Activated CD4-positive, CD25-positive, alpha-beta regulatory T cell treated with anti-CD3 and anti-CD28 coated beads, Interleukin-2, amount 50 U/mL, for 16 hours (primary cell): ENCODE data around the gene ZCCHC24.
"Not testable (repeated sequence)": the region's sequence is repeated elsewhere in the genome, so short reads cannot be mapped to it uniquely, and the experiment has no call there.

Source experiments
- DNase-seq: peaks from one replicate; pipeline ENCODE4 v3.0.0-alpha.2; 2020; ENCODE audit warnings: low read depth, low spot score

Gene ZCCHC24

DNA sequence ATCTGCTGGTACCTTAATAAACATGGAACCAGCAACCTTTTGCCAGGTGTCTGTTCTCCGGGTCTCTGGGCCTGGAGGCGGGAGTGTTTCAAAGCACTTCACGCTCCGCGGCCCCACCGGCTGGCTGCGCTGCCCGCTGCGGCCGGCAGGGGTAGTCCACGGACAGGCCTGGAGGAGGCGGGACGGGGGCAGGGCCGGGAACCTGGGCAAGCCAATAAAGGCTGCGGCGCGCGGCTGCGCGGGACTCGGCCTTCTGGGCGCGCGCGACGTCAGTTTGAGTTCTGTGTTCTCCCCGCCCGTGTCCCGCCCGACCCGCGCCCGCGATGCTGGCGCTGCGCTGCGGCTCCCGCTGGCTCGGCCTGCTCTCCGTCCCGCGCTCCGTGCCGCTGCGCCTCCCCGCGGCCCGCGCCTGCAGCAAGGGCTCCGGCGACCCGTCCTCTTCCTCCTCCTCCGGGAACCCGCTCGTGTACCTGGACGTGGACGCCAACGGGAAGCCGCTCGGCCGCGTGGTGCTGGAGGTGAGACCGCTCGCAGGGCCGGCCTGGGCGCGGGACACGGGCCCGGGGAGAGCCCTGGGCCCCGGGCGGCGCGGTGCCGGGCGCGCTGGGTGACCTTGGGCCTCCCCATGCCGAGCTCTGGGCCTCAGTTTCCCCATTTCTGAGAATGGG, 98.1 kb downstream of the ZCCHC24 start, which contains the start of gene PPIF:
PPIF (plus strand) TSS at position 244 of the 668 bp plus-strand sequence; CDS start at position 324, 80 bp downstream.
- DNase-seq = peak; percentile 84

DNA sequence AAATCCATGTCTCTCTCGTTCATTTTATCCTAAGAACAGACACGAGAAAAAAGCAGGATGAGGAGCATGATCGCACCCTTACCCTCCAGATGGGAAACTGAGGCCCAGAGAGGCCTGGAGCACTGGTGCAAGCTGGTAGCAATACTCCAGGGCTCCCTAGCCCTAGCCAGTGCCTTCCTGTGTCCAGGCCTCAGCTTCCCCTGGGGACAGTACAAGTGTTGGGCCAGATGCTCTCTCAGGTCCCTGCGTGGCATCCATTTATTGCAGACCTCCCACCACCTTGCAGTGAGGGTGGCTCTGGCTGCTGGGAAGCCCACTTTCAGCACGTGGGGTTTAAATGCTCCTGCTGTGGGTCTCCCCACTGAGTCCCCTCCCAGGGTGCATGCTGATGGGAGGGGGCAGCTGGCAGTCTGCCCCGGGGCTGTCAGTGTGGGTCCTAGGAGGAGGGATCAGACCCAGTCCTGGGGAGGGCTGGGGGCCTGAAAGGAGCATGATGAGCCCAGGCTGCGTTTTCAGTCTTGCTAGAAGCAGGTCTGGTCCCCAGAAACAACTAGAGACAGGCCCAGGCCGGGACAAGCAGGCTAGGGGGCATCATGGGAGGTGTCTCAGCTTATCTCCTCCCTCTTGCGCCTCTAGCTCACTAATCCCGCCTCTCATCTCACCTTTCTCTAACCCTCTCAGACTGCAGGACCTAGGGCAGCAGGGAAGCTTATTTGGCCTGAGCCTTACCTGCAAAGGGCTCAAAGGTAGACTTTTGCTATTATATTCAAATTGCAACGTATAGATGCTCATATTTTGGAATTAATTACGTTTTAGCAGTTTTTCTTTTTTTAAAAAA, 98.8 kb downstream of the ZCCHC24 start:
- DNase-seq = no peak

DNA sequence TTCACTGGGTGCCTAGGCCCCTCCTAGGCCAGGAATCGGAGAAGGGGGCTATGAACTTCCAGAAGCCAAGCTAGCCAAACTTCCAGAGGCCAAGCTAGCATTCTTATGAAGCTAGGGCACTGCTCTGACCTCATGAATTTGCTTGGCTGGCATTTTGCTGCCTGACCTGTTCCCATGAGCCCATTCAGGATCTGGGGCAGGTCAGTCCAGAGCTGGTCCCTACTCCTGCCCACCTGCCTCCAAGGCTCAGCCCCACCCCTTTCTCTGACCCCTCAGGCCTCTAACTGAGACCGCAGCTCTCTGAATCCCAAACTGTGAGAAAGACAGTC, 99.4 kb downstream of the ZCCHC24 start:
- DNase-seq = no peak

DNA sequence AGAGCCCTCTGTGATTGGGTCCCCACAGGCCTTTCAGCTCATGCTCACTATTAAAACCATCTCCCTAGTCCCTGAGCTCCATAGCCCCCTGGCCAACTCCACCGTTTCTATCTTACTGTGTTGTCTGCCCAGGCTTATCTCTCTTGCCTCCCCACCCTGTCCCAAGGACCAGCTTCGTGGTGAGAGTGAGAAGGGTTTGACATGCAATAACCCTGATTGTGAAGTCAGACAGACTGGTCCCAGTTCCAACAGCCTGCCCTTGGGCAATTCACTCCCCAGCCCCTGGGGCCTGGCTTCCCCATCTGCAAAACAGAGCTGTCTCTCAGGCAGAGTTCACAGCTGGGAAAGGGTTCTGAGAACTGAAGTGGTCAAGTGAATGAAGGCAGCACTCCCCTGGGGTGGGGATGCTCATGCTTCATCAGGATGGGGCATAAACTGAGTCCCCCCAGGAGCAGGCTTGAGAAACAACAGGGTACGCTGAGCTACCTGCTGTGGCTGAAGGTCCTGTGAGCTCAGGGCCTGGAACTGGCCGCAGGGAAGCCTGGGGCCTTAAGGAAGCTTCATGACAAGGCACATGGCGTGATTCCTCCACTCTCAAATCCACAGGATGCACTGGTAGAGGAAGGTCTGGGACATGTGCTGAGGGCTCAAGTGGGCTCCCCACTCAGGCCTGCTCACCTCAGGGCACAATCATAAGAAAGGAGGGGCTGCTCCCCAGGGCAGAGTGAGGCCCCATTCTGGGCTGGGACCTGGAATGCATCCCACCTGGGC, 100.0 kb downstream of the ZCCHC24 start:
- DNase-seq = no peak

DNA sequence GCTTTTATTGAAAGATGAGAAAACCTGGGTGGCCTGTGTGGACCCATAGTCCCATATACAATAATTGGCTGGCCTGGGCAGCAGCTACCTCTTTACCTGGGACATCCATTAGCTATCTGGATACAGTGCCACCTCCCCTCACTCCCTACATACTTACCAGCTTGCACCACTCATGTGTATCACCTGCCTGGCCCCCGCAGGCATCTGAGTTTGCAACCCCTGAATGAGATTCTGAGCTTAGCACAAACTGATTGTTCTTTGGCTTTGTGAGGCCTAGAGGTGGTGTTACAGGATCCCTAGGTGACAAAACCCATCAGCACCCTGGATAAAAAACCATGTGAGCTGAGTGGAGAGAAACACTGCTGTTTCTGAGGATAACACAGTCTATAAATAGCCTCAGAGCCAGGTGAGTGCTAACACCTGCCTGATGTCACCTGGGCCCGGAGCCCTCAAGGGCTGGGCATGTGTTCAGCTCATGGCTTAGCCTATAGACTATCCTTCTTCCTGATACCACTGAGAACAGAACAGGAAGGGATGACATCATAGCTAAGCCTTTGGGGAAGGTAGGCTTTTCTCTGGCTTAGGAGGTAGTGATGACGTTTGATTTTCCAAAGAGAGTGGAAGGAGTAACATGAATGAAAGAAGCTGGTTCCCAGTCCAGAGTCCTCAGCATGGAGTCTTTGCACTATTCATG, 100.8 kb downstream of the ZCCHC24 start:
- DNase-seq = no peak

DNA sequence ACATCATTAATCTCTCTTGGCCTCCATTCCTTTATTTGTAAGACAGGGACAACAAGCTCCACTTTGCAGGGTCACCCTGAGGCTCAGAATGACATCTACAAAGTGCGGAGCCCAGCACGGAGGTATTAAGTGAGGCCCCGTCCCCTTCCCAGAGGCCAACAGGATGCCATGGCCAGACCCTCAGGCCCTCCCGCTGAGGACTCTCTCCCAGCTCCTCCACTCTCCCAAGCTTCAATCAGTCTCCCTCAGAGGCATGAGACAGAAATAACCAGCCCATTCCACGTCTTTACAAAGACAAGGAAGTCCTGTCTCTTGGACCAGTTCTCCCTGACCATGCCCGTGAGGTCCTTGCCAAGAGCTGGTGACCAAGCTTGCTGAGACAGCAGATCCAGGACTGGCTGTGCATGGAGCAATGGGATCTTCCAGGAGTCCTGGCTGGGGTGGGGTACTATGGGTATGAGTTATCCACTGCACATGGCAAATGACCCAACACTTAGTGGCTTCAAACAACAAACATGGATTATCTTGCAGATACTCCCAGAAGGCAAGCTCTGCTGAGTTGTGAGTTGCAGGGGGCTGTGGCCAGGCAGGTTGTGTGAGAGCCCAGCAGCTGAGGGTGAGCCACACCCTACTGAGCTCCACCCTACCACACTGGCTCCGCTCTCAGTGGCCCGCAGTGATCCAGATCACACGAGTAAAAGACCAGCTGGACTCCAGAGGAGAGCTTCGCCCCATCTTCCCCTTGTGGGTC, 102.4 kb downstream of the ZCCHC24 start:
- no peak for DNase-seq

DNA sequence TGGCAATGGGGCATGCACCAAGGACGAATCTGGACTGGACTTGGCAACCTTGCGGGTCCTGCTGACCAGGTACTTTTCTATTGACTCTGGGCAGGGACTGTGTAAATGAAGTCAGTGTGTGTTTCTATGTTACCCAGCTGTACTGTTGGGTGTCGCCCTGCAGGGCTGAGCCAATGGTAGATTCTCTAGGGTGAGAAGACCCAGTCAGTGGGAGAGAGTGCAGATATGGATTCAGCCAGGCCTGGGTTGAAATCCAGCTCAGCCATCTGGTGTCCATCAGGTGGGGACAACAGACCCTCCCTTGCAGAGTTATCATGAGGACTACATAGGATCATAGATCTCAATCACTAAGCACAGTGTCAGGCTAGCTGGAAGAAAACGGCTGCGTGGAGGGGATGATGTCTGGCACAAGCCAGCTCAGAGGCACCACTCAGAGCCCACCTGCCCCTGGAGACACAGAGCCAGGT, 103.1 kb downstream of the ZCCHC24 start:
- no peak for DNase-seq

DNA sequence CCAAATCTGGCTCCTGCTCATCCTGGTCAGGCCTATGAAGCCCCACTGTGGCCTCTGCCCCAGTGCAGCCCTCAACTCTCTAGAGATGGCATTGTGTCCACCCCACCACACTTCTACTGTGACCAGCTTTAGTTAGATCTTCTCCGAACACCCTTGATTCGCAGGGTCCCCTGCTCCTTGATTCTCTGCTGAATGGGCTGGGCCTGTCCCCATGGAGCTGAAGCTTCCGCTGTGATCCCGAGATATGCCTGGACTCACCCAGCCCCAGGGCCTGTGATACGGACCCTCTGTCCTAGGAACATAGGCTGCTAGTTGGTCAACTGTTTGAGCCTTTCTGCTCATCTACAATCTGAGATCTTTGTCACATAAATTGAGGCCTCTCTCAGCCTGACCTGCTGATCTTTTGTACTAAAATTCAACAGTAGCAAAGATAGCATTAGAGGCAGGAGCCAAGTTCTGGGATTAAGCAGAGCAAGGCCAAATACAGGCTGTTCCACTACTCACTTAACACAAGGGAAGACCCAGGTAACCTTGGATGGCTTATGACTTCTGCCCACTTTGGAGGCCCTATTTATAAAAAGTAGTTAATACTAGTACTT, 104.7 kb downstream of the ZCCHC24 start:
- no peak for DNase-seq

DNA sequence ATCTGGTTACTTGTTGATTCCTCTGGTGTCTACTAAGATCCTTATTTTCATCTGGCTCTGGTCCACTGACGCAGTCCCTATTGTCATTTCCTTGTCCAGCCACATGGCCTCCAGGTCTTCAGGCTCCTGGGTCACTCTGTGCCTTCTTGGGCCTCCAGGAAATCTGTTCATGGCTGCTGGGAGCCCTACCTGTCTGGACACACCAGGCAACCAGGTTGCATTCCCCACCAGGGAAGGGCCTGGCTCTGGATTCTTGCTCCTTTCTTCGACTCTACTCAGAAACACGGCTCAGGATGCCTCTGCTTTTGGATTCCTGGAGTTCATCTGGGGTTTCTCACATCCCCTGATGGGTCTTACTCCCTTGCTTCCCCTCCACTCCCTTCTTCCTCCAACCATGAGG, 106.2 kb downstream of the ZCCHC24 start:
- DNase-seq = no peak

DNA sequence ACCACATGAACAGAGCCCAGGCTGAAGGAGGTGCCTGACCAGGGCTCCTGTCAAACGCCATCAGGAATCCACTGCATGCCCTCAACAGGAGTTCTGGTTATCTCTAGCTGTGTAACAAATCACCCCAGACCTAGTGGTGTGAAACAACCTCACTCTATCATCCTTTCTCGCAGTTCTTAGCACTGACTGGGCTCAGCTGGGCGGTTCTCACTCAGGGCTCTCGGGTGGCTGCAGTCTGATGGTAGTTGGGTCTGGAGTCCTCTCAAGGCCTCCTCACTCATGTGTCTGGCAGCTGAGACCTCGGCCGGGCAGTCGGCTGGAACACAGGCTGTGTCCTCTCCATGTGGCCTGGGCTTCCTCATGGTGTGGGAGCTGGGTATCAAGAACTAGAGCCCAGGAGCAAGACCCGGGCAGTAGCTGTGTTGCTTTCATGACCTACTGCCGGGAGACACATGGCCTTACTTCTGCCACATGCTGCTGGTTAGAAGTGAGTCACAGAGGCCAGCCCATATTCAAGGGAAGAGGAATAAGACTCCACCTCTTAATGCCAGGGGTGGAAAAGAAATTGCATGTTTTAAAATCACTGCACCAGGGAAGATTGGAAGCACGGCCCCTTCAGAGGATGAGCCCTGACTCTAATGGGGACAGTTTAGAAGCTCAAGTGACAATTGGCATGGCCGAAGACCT, 107.5 kb downstream of the ZCCHC24 start:
- DNase-seq = not testable (repeated sequence)

DNA sequence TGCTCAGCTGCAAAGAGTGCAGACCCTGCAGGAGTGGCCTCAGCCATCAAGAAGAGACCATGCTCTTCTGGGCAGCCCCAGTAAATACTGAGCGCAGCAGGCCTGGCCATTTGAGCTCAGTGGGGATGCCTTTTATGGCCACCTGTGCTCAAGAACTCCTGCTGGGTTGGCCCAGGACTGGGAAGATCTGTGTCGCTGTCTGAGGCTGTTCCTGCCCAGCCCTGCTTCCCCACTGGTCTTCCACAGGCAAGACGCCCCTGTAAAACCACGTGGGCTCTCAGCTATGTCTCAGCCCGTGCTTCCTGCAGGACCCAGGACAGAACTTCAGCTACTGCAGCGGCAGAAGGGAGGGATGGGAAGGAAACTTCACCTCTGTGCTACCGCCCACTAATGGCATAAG, 108.7 kb downstream of the ZCCHC24 start:
- DNase-seq = no peak

DNA sequence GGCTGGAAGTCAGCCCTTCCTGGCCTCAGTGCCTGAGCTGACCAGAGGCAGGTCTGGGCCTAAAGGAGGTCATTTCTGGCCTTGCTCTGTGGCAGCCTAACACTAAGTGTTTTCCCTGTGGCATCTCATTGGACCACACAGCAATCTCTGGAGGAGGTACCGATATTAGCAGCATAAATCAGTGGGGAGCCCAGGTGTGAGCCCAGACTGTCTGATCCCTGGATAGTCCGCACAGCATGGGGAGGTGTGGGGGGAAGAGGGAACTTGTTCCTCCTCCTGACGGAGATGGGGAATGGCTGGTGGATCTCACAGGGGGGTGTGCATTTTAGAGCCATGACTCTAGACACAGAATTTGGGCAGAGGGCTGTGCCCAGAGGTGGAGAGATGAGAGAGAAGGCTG, 109.1 kb downstream of the ZCCHC24 start:
- no peak for DNase-seq

DNA sequence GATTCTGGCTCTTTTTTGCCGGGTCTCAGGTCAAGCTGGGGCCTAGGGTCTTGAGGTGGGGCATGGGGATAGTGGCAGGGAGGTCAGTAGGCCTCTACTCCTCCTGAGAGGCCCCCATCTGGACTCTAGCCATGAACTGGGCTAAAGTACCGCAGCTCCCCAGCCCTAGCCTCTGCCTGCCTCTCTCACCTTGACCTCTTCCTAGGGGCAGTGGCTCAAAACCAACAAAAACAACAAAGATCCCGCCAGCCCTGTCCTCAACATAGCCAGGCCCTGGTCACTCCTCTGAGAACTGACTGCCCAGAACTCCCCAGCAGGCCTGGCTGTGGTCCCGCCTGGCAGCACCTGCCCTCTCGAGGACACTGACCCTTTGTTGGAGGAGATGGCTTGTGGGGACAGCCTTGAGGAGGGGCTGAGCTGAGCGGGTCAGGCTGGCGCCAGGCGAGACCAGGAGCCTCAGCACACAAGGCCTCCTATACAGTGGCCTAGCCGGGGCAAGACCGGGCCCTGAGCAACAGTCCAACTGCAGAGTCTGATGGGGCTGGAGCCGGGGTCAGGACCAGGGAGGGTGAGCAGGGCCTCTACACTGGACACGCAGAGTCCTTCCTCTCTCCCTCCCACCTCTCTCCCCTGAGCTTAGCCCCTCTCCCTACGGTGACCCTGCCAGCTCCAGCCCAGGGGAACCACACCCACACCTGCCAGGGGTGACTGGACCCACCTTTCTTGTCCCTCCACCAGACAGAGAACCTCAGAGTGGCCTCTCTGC, 109.8 kb downstream of the ZCCHC24 start:
- DNase-seq = no peak

DNA sequence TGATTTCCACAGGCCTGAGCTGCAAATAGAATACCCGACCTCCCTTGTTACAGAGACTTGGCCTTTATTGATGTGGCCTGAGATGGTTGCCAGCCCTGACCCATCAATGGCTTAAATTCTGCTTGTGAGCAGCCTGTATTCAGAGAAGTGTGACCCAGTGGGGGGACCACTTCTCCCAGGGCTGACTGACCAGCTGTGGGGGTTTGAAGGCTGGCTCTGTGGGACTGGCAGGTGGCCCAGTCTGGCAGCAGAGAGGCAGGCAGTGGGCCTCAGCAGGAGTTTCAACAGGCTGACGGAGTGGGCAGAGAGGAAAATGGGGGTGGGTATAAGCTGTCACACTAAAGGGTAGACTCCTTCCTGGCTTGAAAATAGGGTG, 110.3 kb downstream of the ZCCHC24 start:
- DNase-seq = no peak

DNA sequence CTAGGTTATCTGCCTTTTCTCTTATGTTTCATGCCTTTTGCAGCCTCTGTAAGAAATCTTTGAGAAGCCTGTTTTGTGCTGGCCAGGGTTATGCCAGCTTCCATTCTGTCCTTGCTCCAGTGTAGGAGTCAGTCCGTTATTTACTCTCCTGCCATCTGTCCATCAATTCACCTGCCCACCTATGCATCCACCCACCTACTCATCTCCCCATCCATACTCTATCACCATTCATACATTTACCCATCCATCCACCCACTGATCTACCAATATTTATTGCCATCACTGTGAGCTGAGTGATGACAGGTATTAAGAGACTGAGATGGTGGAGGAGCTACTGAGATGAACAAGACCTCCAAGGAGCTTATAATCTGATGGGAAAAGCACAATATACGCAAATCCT, 110.9 kb downstream of the ZCCHC24 start:
- no peak for DNase-seq

DNA sequence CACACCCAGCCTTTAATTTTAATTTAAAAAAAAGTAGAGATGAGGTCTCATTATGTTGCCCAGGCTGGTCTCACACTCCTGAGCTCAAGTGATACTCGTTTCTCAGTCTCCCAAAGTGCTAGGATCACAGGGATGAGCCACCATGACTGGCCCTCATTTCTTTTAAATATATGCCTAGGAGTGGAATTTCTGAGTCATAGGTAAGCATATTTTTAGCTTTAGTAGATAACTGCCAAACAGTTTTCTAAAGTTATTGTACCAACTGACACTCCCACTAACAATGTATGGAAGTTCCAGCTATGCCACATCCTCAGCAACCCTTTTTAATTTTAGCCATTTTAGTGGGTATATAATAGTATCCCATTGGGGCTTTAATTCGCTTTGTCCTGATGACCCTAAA, 111.9 kb downstream of the ZCCHC24 start:
- no peak for DNase-seq

DNA sequence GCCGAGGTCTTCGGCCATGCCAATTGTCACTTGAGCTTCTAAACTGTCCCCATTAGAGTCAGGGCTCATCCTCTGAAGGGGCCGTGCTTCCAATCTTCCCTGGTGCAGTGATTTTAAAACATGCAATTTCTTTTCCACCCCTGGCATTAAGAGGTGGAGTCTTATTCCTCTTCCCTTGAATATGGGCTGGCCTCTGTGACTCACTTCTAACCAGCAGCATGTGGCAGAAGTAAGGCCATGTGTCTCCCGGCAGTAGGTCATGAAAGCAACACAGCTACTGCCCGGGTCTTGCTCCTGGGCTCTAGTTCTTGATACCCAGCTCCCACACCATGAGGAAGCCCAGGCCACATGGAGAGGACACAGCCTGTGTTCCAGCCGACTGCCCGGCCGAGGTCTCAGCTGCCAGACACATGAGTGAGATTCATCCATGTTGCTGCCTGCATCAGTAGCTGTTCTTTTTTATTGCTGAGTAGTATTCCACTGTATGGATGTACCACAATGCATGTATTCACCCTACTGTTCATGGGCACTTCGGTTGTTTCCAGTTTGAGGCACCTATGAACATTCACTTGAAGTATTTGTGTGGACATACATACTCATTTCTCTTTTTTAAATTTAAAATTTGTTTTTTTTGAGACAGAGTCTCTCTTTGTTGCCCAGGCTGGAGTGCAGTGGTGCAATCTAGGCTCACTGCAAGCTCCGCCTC, 112.7 kb downstream of the ZCCHC24 start:
- not testable (repeated sequence) for DNase-seq
